HG02970 (cell line): Measurements from ENCODE around the gene LIG1.

Source experiments
- ATAC-seq: cut with Tn5 transposase; IDR thresholded peaks from one replicate; pipeline ENCODE4 v1.9.1; 2021; ENCODE audit warnings: mild to moderate bottlenecking, moderate library complexity, moderate number of reproducible peaks; ENCODE audit not compliant: unreplicated experiment, low FRiP score

The LIG1 gene

GRCh38 chr19:48169939-48170803, at the start of gene LIG1, which contains the start of gene ZSWIM9:
LIG1 (minus strand) TSS chr19:48170344; CDS start chr19:48165566, 4,778 bp downstream.
ZSWIM9 (plus strand) TSS chr19:48170680; CDS start chr19:48171803, 1,123 bp downstream.
- peak; percentile 78 for ATAC-seq

- no peak for ATAC-seq
Measured at GRCh38 chr19:48218997-48219396, 48.9 kb upstream of the LIG1 start.

GRCh38 chr19:48216933-48217332, 46.8 kb upstream of the LIG1 start:
- ATAC-seq, result no peak

GRCh38 chr19:48213959-48214358, 43.8 kb upstream of the LIG1 start:
- ATAC-seq, result no peak

GRCh38 chr19:48210005-48210404, 39.9 kb upstream of the LIG1 start:
- no peak for ATAC-seq

GRCh38 chr19:48206397-48207093, 36.4 kb upstream of the LIG1 start:
- ATAC-seq, result no peak

GRCh38 chr19:48203794-48204628, 33.9 kb upstream of the LIG1 start:
- peak; percentile 84 for ATAC-seq

- no peak for ATAC-seq
Measured at GRCh38 chr19:48203222-48203793, 33.2 kb upstream of the LIG1 start.

- no peak for ATAC-seq
Measured at GRCh38 chr19:48196933-48197665, 27.0 kb upstream of the LIG1 start.

GRCh38 chr19:48196321-48196763, 26.2 kb upstream of the LIG1 start:
- ATAC-seq, result no peak

- no peak for ATAC-seq
Measured at GRCh38 chr19:48194844-48195830, 25.0 kb upstream of the LIG1 start.

- ATAC-seq, result no peak
Measured at GRCh38 chr19:48194041-48194843, 24.1 kb upstream of the LIG1 start.

GRCh38 chr19:48192750-48193149, 22.6 kb upstream of the LIG1 start:
- no peak for ATAC-seq

GRCh38 chr19:48190885-48191284, 20.7 kb upstream of the LIG1 start:
- ATAC-seq, result no peak

- no peak for ATAC-seq
Measured at GRCh38 chr19:48190288-48190884, 20.2 kb upstream of the LIG1 start.

GRCh38 chr19:48186541-48186991, 16.4 kb upstream of the LIG1 start:
- ATAC-seq, result peak; percentile 51

- peak; percentile 30 for ATAC-seq
Measured at GRCh38 chr19:48186015-48186414, 15.9 kb upstream of the LIG1 start.
